H1 (cell line): ENCODE measurements around the gene SKP2. TPM values are rescaled to one million over a fixed set of nuclear protein-coding genes. Genes with fewer than 3 reads are reported as not detected.

Source experiments
- CTBP2 ChIP-seq: IDR thresholded peaks from 2 replicates; pipeline ENCODE4 v1.7.0; 2011; ENCODE audit warnings: borderline replicate concordance, mild to moderate bottlenecking, moderate library complexity, mixed read lengths, low read length; ENCODE audit not compliant: insufficient read depth, insufficient read length
- RFX5 ChIP-seq: IDR thresholded peaks from 2 replicates; pipeline ENCODE4 v1.6.1; 2011; ENCODE audit warnings: low read depth, low read length, improper control_type of control experiment, borderline replicate concordance
- polyA plus RNA-seq, 7 experiments: library from polyadenylated mRNA; depleted of rRNA in 3 of 7; stranded (reverse) in 5 of 7; unstranded in 2 of 7; fragments of >200 nt in 5 of 7; fragments of 200-250 nt in 2 of 7; gene quantifications; 1 replicate in 5 of 7; 2 replicates in 1 of 7; 4 replicates in 1 of 7; pipeline versions ENCODE4 v1.2.1 to v1.2.3, GENCODE V29; 2011 to 2013; ENCODE audit warnings: missing spikeins in 2 of 7, mixed read lengths in 2 of 7
- total RNA-seq: library from RNA; stranded (reverse); fragmentation: NEBNext Ultra II Directional; extraction: Animal tissue kit (Norgen Biotek cat#: 25700); gene quantifications from 2 replicates; pipeline ENCODE4 v1.2.1, GENCODE V29; 2021
- TF ChIP-seq, protein P1 (sequence below): fragments of 300-600 bp; sonication (generic); IDR thresholded peaks from 2 replicates; pipeline ENCODE4 v1.7.1; 2012; ENCODE audit warnings: low read length, moderate library complexity, mild to moderate bottlenecking, inconsistent platforms; ENCODE audit not compliant: insufficient replicate concordance

The SKP2 gene
- total and polyA plus RNA-seq, 2 of the 8 experiments (the other 6 are each of a cell fraction or from before 2014, with no cell fraction given) = 49.9 to 104 TPM

DNA sequence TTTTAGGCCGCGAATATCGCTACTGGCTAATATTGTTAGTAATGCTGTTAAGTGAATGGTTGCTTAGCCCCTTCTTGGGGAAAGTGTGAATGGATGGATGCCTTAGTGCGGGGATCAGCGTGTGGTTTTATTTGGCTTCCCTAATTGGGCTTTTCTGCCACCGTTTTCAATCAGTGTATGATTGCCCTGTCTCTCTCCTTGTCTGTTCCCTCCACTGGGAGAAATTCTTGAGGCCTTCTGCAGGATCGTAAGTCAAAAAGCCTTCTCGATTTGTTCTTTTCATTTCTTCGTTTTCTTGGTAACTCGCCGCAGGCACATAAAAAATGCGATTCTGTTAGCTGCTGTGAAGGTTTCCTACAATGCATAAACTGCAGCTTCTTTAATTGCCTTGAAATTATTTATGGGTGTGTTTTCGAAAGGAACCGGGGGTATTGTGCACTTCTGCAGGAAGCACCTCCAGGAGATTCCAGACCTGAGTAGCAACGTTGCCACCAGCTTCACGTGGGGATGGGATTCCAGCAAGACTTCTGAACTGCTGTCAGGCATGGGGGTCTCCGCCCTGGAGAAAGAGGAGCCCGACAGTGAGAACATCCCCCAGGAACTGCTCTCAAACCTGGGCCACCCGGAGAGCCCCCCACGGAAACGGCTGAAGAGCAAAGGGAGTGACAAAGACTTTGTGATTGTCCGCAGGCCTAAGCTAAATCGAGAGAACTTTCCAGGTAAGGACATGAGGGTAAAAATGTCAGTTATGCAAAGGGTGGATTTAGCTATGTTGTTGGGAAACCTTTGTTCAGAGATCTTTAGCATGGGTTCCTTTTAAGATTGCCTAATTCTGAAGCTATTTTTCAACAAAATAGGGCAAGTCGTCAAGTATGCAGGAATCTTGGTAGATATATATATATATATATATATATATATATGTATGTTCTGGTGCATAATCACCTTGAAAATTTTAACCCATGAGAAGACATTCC lies 700 bp downstream of the SKP2 start (continued):
- TF ChIP-seq, protein P1, sequence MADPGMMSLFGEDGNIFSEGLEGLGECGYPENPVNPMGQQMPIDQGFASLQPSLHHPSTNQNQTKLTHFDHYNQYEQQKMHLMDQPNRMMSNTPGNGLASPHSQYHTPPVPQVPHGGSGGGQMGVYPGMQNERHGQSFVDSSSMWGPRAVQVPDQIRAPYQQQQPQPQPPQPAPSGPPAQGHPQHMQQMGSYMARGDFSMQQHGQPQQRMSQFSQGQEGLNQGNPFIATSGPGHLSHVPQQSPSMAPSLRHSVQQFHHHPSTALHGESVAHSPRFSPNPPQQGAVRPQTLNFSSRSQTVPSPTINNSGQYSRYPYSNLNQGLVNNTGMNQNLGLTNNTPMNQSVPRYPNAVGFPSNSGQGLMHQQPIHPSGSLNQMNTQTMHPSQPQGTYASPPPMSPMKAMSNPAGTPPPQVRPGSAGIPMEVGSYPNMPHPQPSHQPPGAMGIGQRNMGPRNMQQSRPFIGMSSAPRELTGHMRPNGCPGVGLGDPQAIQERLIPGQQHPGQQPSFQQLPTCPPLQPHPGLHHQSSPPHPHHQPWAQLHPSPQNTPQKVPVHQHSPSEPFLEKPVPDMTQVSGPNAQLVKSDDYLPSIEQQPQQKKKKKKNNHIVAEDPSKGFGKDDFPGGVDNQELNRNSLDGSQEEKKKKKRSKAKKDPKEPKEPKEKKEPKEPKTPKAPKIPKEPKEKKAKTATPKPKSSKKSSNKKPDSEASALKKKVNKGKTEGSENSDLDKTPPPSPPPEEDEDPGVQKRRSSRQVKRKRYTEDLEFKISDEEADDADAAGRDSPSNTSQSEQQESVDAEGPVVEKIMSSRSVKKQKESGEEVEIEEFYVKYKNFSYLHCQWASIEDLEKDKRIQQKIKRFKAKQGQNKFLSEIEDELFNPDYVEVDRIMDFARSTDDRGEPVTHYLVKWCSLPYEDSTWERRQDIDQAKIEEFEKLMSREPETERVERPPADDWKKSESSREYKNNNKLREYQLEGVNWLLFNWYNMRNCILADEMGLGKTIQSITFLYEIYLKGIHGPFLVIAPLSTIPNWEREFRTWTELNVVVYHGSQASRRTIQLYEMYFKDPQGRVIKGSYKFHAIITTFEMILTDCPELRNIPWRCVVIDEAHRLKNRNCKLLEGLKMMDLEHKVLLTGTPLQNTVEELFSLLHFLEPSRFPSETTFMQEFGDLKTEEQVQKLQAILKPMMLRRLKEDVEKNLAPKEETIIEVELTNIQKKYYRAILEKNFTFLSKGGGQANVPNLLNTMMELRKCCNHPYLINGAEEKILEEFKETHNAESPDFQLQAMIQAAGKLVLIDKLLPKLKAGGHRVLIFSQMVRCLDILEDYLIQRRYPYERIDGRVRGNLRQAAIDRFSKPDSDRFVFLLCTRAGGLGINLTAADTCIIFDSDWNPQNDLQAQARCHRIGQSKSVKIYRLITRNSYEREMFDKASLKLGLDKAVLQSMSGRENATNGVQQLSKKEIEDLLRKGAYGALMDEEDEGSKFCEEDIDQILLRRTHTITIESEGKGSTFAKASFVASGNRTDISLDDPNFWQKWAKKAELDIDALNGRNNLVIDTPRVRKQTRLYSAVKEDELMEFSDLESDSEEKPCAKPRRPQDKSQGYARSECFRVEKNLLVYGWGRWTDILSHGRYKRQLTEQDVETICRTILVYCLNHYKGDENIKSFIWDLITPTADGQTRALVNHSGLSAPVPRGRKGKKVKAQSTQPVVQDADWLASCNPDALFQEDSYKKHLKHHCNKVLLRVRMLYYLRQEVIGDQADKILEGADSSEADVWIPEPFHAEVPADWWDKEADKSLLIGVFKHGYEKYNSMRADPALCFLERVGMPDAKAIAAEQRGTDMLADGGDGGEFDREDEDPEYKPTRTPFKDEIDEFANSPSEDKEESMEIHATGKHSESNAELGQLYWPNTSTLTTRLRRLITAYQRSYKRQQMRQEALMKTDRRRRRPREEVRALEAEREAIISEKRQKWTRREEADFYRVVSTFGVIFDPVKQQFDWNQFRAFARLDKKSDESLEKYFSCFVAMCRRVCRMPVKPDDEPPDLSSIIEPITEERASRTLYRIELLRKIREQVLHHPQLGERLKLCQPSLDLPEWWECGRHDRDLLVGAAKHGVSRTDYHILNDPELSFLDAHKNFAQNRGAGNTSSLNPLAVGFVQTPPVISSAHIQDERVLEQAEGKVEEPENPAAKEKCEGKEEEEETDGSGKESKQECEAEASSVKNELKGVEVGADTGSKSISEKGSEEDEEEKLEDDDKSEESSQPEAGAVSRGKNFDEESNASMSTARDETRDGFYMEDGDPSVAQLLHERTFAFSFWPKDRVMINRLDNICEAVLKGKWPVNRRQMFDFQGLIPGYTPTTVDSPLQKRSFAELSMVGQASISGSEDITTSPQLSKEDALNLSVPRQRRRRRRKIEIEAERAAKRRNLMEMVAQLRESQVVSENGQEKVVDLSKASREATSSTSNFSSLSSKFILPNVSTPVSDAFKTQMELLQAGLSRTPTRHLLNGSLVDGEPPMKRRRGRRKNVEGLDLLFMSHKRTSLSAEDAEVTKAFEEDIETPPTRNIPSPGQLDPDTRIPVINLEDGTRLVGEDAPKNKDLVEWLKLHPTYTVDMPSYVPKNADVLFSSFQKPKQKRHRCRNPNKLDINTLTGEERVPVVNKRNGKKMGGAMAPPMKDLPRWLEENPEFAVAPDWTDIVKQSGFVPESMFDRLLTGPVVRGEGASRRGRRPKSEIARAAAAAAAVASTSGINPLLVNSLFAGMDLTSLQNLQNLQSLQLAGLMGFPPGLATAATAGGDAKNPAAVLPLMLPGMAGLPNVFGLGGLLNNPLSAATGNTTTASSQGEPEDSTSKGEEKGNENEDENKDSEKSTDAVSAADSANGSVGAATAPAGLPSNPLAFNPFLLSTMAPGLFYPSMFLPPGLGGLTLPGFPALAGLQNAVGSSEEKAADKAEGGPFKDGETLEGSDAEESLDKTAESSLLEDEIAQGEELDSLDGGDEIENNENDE = no peak
- TF ChIP-seq CTBP2 (no peak), RFX5 (no peak)
